Activated T-cell treated with anti-CD3 and anti-CD28 coated beads, Interleukin-2, amount 50 U/mL, for 4 hours (primary cell): ENCODE results near the gene EEF1G. TPM values are rescaled to one million over a fixed set of nuclear protein-coding genes. Genes with fewer than 3 reads are reported as not detected.

Experiments
- ATAC-seq, 2 donors: fragments of 200-7000 bp; cut with Tn5 transposase; one replicate each; pipeline ENCODE4 v1.10.0; 2021
- DNase-seq: peaks from one replicate; pipeline ENCODE4 v3.0.0-alpha.2; 2020
- H3K27me3 Mint-ChIP-seq: one replicate; pipeline ENCODE4 v1.8.0; 2021; ENCODE audit warnings: low read depth, mixed read lengths
- H3K36me3 Mint-ChIP-seq: one replicate; pipeline ENCODE4 v1.8.0; 2022; ENCODE audit warnings: mixed read lengths; ENCODE audit not compliant: insufficient read depth
- H3K4me1 Mint-ChIP-seq: one replicate; pipeline ENCODE4 v1.8.0; 2021; ENCODE audit warnings: low read depth, mixed read lengths
- H3K4me3 Mint-ChIP-seq: one replicate; pipeline ENCODE4 v1.8.0; 2021; ENCODE audit warnings: mild to moderate bottlenecking, moderate library complexity, mixed read lengths
- H3K9me3 Mint-ChIP-seq: one replicate; pipeline ENCODE4 v1.8.0; 2021; ENCODE audit warnings: mixed read lengths
- total RNA-seq, 3 donors: library from RNA; stranded (reverse); gene quantifications; one replicate each; pipeline ENCODE4 v1.2.1, GENCODE V29; 2021

EEF1G gene
- total RNA-seq, 3 donors from 2014 or later: 1,775 to 1,880 (median 1,879) TPM

GRCh38 chr11:62535802-62536201 lies 37.9 kb downstream of the EEF1G start:
- no peak for DNase-seq

GRCh38 chr11:62534779-62535545 lies 38.7 kb downstream of the EEF1G start:
- H3K36me3 Mint-ChIP-seq: peaks cover 43% of the 10 kb centered on the region
- DNase-seq: no peak
- no peak overlapping the region for H3K4me3 Mint-ChIP-seq
- H3K27me3 Mint-ChIP-seq: no peaks in the 10 kb centered on the region
- no peaks in the 10 kb centered on the region for H3K9me3 Mint-ChIP-seq
- H3K4me1 Mint-ChIP-seq: peaks cover 31% of the 10 kb centered on the region
- ATAC-seq: no peak

More at GRCh38 chr11:62535802-62536201, 37.9 kb downstream of the EEF1G start:
- H3K36me3 Mint-ChIP-seq: peaks cover 38% of the 10 kb centered on the region
- H3K4me1 Mint-ChIP-seq: peaks cover 33% of the 10 kb centered on the region
- H3K27me3 Mint-ChIP-seq: no peaks in the 10 kb centered on the region
- no peak overlapping the region for H3K4me3 Mint-ChIP-seq
- no peaks in the 10 kb centered on the region for H3K9me3 Mint-ChIP-seq
- ATAC-seq: no peak

GRCh38 chr11:62532096-62532495 lies 41.6 kb downstream of the EEF1G start:
- H3K4me1 Mint-ChIP-seq: peaks cover 21% of the 10 kb centered on the region
- no peak for ATAC-seq
- H3K9me3 Mint-ChIP-seq: no peaks in the 10 kb centered on the region
- no peaks in the 10 kb centered on the region for H3K27me3 Mint-ChIP-seq
- no peak for DNase-seq
- H3K36me3 Mint-ChIP-seq: peaks cover 59% of the 10 kb centered on the region
- H3K4me3 Mint-ChIP-seq: no peak overlapping the region

- no peak for DNase-seq
- Mint-ChIP-seq H3K4me3 (no peak overlapping the region), H3K36me3 (peaks cover 34% of the 10 kb centered on the region), H3K9me3 (no peaks in the 10 kb centered on the region), H3K4me1 (peaks cover 3% of the 10 kb centered on the region), H3K27me3 (no peaks in the 10 kb centered on the region)
- ATAC-seq: no peak
Observed at GRCh38 chr11:62516736-62517371, 56.8 kb downstream of the EEF1G start.

GRCh38 chr11:62514151-62514550 lies 59.5 kb downstream of the EEF1G start:
- Mint-ChIP-seq H3K27me3 (no peaks in the 10 kb centered on the region), H3K4me1 (peaks cover 3% of the 10 kb centered on the region), H3K4me3 (no peak overlapping the region), H3K9me3 (no peaks in the 10 kb centered on the region), H3K36me3 (peaks cover 18% of the 10 kb centered on the region)
- DNase-seq (no peak), ATAC-seq (peak in 1 of 2 donors; percentile 28)

GRCh38 chr11:62513626-62514025 lies 60.1 kb downstream of the EEF1G start:
- H3K9me3 Mint-ChIP-seq: no peaks in the 10 kb centered on the region
- no peaks in the 10 kb centered on the region for H3K27me3 Mint-ChIP-seq
- ATAC-seq: no peak
- peaks cover 18% of the 10 kb centered on the region for H3K36me3 Mint-ChIP-seq
- no peak overlapping the region for H3K4me3 Mint-ChIP-seq
- peaks cover 5% of the 10 kb centered on the region for H3K4me1 Mint-ChIP-seq
- DNase-seq: no peak

GRCh38 chr11:62512961-62513360 lies 60.7 kb downstream of the EEF1G start:
- Mint-ChIP-seq H3K27me3 (no peaks in the 10 kb centered on the region), H3K4me3 (no peak overlapping the region)
- no peak for ATAC-seq

More at GRCh38 chr11:62512961-62513360, 60.7 kb downstream of the EEF1G start:
- Mint-ChIP-seq H3K36me3 (peaks cover 14% of the 10 kb centered on the region), H3K9me3 (no peaks in the 10 kb centered on the region), H3K4me1 (peaks cover 6% of the 10 kb centered on the region)
- DNase-seq: no peak

Other genes starting within 250 kb of the EEF1G start
- gene ASRGL1, start 236.4 kb downstream of the EEF1G start, total RNA-seq: 1 to 10 TPM; 3.1 to 4.5 (median 4.2) TPM
- 1 to 10 TPM in 1 of 3 donors, under 1 TPM in 2; 0.61 to 1.1 (median 0.87) TPM for gene SCGB1A1, start 154.9 kb downstream of the EEF1G start, total RNA-seq
- 10 to 100 TPM; 12.3 to 22.7 (median 13.3) TPM for gene AHNAK, start 27.1 kb downstream of the EEF1G start, total RNA-seq
- 10 to 100 TPM; 39.4 to 46.1 (median 41.6) TPM for gene TUT1, start 17.6 kb upstream of the EEF1G start, total RNA-seq
- gene MTA2, start 28.0 kb upstream of the EEF1G start, total RNA-seq: 100 to 1,000 TPM; 217 to 224 (median 220) TPM
- 100 to 1,000 TPM; 145 to 160 (median 155) TPM for gene EML3, start 38.9 kb upstream of the EEF1G start, total RNA-seq
- 1 to 10 TPM; 5.8 to 6.6 (median 5.8) TPM for gene ROM1, start 39.4 kb upstream of the EEF1G start, total RNA-seq
- gene B3GAT3, start 48.1 kb upstream of the EEF1G start, total RNA-seq: 10 to 100 TPM; 58.2 to 66.2 (median 59.7) TPM
- 100 to 1,000 TPM; 173 to 204 (median 194) TPM for gene GANAB, start 72.7 kb upstream of the EEF1G start, total RNA-seq
- 10 to 100 TPM; 43.5 to 50.0 (median 48.0) TPM for gene INTS5, start 79.4 kb upstream of the EEF1G start, total RNA-seq
- gene C11orf98, start 91.3 kb upstream of the EEF1G start, total RNA-seq: 100 to 1,000 TPM; 174 to 212 (median 206) TPM
- 10 to 100 TPM; 54.6 to 73.1 (median 73.0) TPM for gene CSKMT, start 91.4 kb upstream of the EEF1G start, total RNA-seq
- 10 to 100 TPM in 2 of 3 donors, 1 to 10 TPM in 1; 9.4 to 14.6 (median 10.6) TPM for gene UQCC3, start 97.8 kb upstream of the EEF1G start, total RNA-seq
- 10 to 100 TPM; 17.0 to 22.2 (median 19.2) TPM for gene LBHD1, start 98.4 kb upstream of the EEF1G start, total RNA-seq
- gene UBXN1, start 105.2 kb upstream of the EEF1G start, total RNA-seq: 100 to 1,000 TPM; 151 to 174 (median 157) TPM
- under 1 TPM; 0.21 to 0.33 (median 0.30) TPM for gene LRRN4CL, start 115.6 kb upstream of the EEF1G start, total RNA-seq
- gene BSCL2, start 133.5 kb upstream of the EEF1G start, total RNA-seq: 10 to 100 TPM; 23.6 to 29.6 (median 26.9) TPM
- not detected for gene GNG3, start 133.8 kb upstream of the EEF1G start, total RNA-seq
- 10 to 100 TPM; 45.3 to 49.4 (median 47.9) TPM for gene HNRNPUL2, start 153.6 kb upstream of the EEF1G start, total RNA-seq
- gene TTC9C, start 154.6 kb upstream of the EEF1G start, total RNA-seq: 10 to 100 TPM; 20.2 to 22.9 (median 20.9) TPM
- 1 to 10 TPM; 5.7 to 6.9 (median 6.5) TPM for gene ZBTB3, start 180.3 kb upstream of the EEF1G start, total RNA-seq
- gene POLR2G, start 187.7 kb upstream of the EEF1G start, total RNA-seq: 100 to 1,000 TPM; 143 to 145 (median 144) TPM
- gene TAF6L, start 197.5 kb upstream of the EEF1G start, total RNA-seq: 10 to 100 TPM; 27.2 to 34.3 (median 29.1) TPM
- gene TMEM179B, start 213.5 kb upstream of the EEF1G start, total RNA-seq: 10 to 100 TPM; 26.8 to 35.4 (median 31.6) TPM
- 10 to 100 TPM in 2 of 3 donors, 1 to 10 TPM in 1; 9.4 to 12.1 (median 11.6) TPM for gene TMEM223, start 218.1 kb upstream of the EEF1G start, total RNA-seq
- gene NXF1, start 231.5 kb upstream of the EEF1G start, total RNA-seq: 100 to 1,000 TPM; 138 to 180 (median 158) TPM